Ishikawa (cell line): ENCODE results near the gene ARHGAP12.

ENCODE experiments used
- CEBPB ChIP-seq: IDR thresholded peaks from 2 replicates; pipeline ENCODE4 v1.6.1; 2012
- CREB1 ChIP-seq: IDR thresholded peaks from 2 replicates; pipeline ENCODE4 v1.6.1; 2012; ENCODE audit warnings: low read depth
- EGR1 ChIP-seq: IDR thresholded peaks from 2 replicates; pipeline ENCODE4 v1.6.1; 2012
- EP300 ChIP-seq: IDR thresholded peaks from 2 replicates; pipeline ENCODE4 v1.6.1; 2012; ENCODE audit warnings: borderline replicate concordance
- FOXM1 ChIP-seq: IDR thresholded peaks from 2 replicates; pipeline ENCODE4 v1.6.1; 2012; ENCODE audit warnings: low read depth, borderline replicate concordance
- NFIC ChIP-seq: IDR thresholded peaks from 2 replicates; pipeline ENCODE4 v1.6.1; 2012
- RAD21 ChIP-seq: IDR thresholded peaks from 2 replicates; pipeline ENCODE4 v1.6.1; 2012; ENCODE audit warnings: low read depth
- TAF1 ChIP-seq: IDR thresholded peaks from 2 replicates; pipeline ENCODE4 v1.6.1; 2012; ENCODE audit warnings: low read depth, mild to moderate bottlenecking
- TCF12 ChIP-seq: IDR thresholded peaks from 2 replicates; pipeline ENCODE4 v1.6.1; 2012; ENCODE audit warnings: low read depth
- TEAD4 ChIP-seq: IDR thresholded peaks from 2 replicates; pipeline ENCODE4 v1.6.1; 2012
- YY1 ChIP-seq: IDR thresholded peaks from 2 replicates; pipeline ENCODE4 v1.6.1; 2012; ENCODE audit warnings: low read depth
- ZBTB7A ChIP-seq: IDR thresholded peaks from 2 replicates; pipeline ENCODE4 v1.6.1; 2012; ENCODE audit warnings: low read depth
- TF ChIP-seq, protein P1 (sequence below): IDR thresholded peaks from 2 replicates; pipeline ENCODE4 v1.6.1; 2012
- TF ChIP-seq, protein P2 (sequence below): IDR thresholded peaks from 2 replicates; pipeline ENCODE4 v1.6.1; 2012
- TF ChIP-seq, protein P3 (sequence below): IDR thresholded peaks from 2 replicates; pipeline ENCODE4 v1.6.1; 2012; ENCODE audit warnings: low read depth, mild to moderate bottlenecking

ARHGAP12 gene

DNA sequence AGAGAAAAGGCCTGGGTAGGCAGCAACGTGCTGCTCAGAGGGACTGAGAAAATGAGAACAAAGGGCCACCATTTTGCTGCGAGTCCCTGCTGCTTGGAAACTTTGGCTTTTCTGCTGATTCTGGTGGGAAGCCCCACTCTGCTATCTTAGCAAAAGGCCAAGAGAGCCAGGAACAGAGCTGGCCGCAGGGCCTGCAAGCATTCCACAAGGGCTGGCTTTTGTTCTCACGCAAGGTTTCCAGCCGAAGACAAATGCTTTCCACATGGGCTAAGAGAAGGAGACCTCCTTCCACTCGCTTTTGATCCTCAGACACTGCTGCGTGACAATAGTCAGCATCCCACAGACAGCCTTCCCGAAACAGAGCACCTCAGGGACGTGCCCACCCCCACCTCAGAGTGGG, 163.1 kb downstream of the ARHGAP12 start:
- TF ChIP-seq ZBTB7A (no peak), NFIC (no peak), CEBPB (no peak), TCF12 (no peak), EP300 (no peak), TAF1 (no peak)
- TF ChIP-seq, protein P1, sequence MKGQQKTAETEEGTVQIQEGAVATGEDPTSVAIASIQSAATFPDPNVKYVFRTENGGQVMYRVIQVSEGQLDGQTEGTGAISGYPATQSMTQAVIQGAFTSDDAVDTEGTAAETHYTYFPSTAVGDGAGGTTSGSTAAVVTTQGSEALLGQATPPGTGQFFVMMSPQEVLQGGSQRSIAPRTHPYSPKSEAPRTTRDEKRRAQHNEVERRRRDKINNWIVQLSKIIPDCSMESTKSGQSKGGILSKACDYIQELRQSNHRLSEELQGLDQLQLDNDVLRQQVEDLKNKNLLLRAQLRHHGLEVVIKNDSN = no peak
- TF ChIP-seq, protein P2, sequence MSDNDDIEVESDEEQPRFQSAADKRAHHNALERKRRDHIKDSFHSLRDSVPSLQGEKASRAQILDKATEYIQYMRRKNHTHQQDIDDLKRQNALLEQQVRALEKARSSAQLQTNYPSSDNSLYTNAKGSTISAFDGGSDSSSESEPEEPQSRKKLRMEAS = no peak

DNA sequence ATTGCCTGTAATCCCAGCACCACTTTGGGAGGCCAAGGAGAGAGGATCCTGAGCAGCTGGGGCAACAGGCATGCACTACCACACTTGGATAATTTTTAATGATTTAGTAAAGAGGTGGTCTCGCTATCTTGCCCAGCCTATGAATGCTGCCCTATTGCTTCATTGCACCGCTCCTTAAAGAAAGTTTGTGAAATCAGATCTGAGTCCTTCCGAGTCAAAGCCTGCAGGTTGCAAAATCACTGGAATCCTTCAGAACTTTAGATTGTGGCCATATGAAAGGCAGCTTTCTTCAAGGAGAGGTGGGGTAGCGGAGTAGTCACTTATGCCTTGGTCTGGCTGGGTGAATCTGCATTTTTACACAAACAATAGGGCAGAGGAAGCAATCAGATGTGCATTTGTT, 166.3 kb downstream of the ARHGAP12 start:
- TF ChIP-seq TAF1 = no peak
- no peak for TF ChIP-seq TCF12
- TF ChIP-seq, protein P2 = no peak
- TF ChIP-seq CREB1 = no peak
- no peak for TF ChIP-seq EP300
- no peak for TF ChIP-seq YY1
- no peak for TF ChIP-seq CEBPB
- TF ChIP-seq, protein P3, sequence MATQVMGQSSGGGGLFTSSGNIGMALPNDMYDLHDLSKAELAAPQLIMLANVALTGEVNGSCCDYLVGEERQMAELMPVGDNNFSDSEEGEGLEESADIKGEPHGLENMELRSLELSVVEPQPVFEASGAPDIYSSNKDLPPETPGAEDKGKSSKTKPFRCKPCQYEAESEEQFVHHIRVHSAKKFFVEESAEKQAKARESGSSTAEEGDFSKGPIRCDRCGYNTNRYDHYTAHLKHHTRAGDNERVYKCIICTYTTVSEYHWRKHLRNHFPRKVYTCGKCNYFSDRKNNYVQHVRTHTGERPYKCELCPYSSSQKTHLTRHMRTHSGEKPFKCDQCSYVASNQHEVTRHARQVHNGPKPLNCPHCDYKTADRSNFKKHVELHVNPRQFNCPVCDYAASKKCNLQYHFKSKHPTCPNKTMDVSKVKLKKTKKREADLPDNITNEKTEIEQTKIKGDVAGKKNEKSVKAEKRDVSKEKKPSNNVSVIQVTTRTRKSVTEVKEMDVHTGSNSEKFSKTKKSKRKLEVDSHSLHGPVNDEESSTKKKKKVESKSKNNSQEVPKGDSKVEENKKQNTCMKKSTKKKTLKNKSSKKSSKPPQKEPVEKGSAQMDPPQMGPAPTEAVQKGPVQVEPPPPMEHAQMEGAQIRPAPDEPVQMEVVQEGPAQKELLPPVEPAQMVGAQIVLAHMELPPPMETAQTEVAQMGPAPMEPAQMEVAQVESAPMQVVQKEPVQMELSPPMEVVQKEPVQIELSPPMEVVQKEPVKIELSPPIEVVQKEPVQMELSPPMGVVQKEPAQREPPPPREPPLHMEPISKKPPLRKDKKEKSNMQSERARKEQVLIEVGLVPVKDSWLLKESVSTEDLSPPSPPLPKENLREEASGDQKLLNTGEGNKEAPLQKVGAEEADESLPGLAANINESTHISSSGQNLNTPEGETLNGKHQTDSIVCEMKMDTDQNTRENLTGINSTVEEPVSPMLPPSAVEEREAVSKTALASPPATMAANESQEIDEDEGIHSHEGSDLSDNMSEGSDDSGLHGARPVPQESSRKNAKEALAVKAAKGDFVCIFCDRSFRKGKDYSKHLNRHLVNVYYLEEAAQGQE = no peak

DNA sequence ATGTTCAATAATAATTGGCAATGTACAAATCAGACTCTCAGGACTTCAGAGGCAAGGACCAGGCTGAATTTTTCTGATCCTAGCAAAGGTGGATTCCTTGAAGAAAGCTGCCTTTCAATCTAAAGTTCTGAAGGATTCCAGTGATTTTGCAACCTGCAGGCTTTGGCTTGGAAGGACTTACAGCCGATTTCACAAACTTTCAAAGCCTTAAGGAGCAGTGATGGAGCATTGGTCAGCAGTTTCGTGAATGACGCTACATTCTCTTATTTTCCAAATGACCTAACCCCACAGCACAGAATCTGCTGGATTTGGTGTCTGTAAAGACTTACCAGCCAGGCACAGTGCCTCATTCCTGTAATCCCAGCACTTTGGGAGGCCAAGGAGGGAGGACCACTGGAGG, 167.5 kb downstream of the ARHGAP12 start:
- TF ChIP-seq ZBTB7A (no peak), RAD21 (no peak), TCF12 (no peak), EP300 (no peak), TEAD4 (no peak), YY1 (no peak), FOXM1 (no peak), TAF1 (no peak), NFIC (no peak)
- TF ChIP-seq, protein P3 = no peak
- TF ChIP-seq, protein P2 = no peak

DNA sequence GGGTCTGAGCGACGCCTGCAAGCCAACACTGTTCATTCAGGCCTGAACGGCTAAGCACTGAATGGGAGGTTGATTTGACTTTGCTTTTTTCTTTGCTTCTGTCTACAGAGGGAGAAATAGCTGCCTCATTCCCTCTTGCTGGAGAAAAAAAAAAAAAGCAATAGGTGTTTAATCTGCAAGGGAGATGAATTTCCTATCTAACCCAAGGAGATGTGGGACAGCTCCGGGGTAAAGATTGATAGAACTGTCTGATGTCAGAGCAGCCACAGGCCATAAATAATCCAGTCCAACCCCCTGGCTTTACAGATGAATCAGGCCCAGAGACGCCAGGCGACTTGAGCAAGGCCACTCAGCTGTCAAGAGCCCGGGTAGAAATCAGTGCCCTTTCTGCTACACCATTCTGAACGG, 168.0 kb downstream of the ARHGAP12 start:
- TF ChIP-seq CREB1 (no peak), TCF12 (no peak), RAD21 (no peak), TAF1 (no peak), ZBTB7A (no peak), EGR1 (no peak), TEAD4 (no peak), CEBPB (no peak), FOXM1 (no peak), YY1 (no peak), NFIC (no peak), EP300 (no peak)
- TF ChIP-seq, protein P3 = no peak
- TF ChIP-seq, protein P2 = no peak; the same call in 1 of the 2 replicates
- TF ChIP-seq, protein P1 = no peak
